HL-60/S4 treated with retinoic acid at 250 ng/mL for 4 days and 3 days (cell line): ENCODE data around the gene SLC12A9.
"Not testable (repeated sequence)": the region's sequence is repeated elsewhere in the genome, so short reads cannot be mapped to it uniquely, and the experiment has no call there.

ENCODE experiments used
- in situ Hi-C: fragments of 300-500 bp; cut with MboI; formaldehyde crosslinking; loops from 2 replicates; pipeline ENCODE4 v1.7.0; 2022; ENCODE audit warnings: low sequenced_read_pairs

The SLC12A9 gene, protein sequence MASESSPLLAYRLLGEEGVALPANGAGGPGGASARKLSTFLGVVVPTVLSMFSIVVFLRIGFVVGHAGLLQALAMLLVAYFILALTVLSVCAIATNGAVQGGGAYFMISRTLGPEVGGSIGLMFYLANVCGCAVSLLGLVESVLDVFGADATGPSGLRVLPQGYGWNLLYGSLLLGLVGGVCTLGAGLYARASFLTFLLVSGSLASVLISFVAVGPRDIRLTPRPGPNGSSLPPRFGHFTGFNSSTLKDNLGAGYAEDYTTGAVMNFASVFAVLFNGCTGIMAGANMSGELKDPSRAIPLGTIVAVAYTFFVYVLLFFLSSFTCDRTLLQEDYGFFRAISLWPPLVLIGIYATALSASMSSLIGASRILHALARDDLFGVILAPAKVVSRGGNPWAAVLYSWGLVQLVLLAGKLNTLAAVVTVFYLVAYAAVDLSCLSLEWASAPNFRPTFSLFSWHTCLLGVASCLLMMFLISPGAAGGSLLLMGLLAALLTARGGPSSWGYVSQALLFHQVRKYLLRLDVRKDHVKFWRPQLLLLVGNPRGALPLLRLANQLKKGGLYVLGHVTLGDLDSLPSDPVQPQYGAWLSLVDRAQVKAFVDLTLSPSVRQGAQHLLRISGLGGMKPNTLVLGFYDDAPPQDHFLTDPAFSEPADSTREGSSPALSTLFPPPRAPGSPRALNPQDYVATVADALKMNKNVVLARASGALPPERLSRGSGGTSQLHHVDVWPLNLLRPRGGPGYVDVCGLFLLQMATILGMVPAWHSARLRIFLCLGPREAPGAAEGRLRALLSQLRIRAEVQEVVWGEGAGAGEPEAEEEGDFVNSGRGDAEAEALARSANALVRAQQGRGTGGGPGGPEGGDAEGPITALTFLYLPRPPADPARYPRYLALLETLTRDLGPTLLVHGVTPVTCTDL

DNA sequence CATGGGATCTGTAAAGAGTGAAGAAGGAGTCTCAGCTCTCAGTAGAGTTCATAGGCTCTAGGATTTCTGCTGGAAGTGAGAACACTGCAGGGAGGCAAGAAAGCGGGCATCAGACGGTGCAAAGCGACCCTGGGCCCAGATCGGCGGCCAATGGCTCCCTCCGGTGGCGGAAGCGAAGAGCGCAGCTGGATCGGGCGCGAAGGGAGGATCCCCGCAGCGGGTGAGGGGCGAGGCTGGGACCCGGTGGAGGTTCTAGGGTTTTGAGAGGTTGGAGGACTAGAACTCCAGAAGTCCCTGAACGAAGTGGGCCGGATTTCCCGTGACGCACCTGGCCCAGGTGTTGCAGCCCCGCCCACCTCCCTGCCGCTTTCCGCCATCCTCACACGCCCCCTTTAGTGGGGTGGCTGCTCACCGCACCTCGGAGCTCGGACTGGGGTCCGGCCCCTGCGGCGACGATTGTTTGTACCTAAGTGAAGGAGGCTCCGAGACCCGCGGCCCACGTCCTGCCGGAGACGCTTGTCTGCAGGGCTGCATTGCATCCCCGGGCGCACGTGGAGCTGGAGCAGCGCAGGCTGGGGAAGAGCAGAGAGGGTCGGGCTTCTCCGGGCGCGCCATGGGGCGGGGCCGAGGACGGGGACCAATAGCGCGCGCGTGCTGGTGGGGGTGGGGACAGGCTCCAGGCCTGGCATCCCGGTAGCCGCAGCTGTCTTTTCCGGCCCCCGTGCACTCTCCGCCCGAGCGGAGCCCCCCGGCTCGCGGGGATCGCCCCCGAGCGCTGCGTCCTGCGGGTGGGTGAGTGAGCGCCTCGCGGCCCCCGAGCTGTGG, at the start of gene SLC12A9:
SLC12A9 (plus strand) TSS at position 666 of the 825 bp plus-strand sequence. CDS start 1,485 bp downstream, outside the sequence.
- in situ Hi-C loops = no loop called here

DNA sequence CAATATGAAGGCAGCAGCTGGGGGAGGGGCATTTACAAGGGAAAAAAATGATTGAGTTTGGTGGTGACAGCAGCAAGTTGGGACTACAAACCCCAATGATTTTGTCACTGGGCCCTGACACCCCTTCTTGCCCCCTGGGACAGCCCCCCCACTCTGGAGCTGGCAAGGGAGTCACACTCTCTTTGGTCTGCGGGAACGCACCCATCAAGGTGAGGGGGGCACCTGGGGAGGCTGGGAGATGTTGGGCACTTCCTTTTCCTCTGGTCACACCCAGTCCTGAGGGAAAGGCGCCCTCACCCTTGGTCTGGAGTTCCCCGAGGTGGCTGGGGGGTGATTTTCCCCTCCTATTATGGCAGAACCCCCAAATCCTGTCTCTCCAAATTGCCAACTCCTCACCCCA, 49.6 kb upstream of the SLC12A9 start:
- in situ Hi-C loops = no loop called here

DNA sequence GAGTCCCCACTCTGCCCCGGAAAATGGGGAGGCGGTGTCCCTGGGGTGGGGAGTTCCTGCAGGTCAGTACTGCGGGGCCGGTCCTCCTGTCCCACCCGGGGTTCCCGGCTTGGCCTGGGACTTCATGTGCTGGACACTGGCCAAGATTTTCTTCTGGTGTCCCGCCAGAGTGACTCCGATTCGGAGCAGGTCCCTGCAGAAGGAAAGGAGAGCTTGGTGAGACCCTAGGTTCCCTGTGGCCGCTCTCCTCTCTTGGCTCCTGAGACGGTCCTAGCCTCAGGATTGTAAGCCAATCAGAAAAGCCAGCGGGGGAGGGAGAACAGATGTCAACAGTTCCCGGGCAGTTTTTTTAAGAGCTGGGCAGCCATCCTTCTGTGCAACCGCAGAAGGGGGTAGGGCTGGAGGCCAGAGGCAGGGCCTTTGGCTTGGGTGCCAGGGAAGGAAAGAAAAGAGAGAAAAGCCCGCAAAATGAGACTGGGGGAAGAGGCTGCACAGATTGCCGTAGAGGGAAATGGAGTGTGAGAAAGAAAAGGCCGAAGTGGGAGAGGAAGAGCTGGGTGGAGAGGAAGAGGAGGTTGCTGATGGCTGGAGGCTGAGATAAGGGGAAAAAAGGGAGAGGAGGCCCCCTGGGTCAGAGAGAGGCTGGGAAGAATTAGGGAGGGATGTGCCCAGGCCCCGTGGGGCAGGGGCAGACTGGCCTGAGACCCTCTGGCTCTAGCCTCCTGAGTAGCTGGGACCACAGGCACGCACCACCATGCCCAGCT, 48.9 kb upstream of the SLC12A9 start:
- in situ Hi-C loops = no loop called here

DNA sequence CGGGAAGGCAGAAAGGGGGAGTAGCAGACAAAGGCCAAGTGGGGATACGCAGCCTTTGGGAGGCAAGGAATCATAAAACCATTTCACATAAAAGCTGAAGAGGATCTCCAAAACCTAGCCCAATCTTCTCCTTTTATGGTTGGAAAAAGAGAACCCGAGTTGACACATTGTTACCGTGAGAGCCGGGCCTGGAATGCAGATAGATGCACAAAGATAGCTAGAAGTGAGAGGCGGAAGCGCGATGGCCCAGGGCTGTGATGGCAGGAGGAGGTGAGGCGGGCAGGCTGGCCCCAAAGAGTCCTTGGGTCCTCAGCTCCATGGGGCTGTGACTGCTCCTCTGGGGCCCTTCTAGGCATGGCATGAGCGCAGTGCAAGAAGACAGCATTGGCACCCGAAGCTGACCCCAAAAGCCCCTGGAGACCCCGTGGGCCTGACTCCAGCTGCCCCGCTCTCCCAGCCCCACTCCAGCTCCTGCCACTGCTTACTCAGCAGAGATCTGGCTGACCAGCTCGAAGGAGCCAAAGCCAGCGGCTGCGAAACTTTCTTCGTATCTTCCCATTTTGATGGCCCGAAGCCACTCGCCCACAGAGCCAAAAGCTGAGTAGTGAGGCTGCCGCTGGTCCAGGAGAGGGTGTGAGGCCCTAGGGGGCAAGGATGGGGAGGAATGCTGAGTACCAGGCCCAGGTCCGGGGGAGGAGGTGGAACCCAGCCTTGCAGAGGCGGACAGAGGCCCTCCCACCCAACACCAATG, 47.7 kb upstream of the SLC12A9 start:
- in situ Hi-C loops = no loop called here

DNA sequence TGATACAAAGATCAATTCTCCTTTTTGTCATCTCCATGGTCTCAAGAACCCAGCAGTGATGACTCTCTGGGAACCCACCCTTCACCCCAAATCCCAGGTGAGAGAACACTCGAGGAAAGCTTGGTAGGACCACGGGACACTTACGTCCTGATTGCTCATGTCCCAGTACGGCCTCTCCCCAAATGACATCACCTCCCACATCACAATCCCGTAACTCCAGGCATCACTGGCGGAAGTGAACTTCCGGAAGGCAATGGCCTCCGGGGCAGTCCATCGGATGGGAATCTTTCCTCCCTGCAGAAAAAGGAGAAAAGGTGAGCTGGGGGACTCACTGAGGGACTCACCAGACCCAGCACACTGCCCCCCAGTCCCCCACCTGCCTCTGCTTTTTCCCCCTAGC, 46.2 kb upstream of the SLC12A9 start:
- in situ Hi-C loops = no loop called here

DNA sequence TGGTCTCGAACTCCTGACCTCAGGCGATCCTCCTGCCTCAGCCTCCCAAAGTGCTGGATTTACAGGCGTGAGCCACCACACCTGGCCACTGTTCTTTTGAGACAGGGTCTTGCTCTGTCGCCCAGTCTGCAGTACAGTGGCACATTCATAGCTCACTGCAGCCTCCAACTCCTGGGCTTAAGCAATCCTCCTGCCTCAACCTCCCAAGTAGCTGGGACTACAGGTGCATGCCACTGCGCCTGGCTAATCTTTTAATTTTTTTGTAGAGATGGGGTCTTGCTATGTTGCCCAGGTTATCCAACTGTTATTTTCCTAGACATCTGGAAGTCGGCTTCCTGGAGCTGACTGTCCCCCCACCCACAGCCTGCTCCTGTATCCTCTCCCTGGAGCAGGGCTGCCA, 45.6 kb upstream of the SLC12A9 start:
- in situ Hi-C loops = not testable (repeated sequence)

DNA sequence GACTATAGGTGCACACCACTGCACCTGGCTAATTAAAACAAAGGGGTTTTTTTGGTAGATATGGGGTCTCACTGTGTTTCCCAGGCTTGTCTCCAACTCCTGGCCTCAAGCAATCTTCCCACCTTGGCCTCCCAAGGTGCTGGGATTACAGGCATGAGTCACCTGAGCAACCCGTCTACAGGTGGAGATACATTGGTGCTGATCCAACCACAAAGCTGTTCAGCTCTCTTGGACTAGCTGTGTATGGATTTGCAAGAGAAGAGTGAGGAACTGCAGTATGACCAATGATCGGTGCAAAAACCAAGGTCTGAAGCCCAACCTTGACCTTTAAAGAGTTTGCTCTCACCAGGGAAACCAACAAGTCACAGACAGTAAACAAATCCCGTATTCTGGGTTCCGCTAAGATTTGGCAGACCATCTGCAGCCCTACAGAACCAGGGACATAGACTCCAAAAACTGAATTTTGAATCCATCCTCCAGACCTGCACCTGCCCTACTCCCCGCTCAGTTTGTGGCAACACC, 44.1 kb upstream of the SLC12A9 start:
- in situ Hi-C loops = no loop called here

DNA sequence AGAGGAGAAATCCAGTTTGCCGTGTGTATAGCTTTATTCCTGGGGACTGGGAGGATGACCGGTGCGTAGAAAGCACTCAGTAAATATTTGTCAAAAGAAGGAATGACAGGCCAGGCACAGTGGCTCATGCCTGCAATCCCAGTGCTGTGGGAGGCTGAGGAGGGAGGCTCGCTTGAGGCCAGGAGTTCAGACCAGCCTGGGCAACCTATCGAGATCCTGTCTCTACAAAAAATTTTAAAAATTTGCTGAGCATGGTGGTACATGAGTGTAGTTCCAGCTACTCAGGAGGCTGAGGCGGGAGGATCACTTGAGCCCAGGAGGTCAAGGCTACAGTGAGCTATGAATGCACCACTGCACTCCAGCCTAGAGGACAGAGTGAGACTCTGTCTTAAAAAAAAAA, 41.0 kb upstream of the SLC12A9 start:
- in situ Hi-C loops = no loop called here

DNA sequence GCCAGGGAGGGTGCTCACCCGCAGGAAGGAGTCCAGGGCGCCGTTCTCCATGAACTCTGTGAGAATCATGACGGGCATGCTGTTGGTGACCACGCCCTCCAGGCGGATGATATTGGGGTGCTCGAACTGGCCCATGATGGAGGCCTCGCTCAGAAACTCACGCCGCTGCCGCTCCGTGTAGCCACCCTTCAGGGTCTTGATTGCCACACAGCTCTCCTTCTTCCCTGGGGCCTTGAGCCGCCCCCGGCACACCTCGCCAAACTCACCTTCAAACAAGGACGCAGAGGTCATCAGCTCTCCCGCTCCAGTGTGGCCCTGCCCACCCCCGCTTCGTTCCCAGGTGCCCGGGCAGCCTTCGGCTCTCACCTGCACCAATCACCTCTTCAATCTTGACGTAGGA, 39.8 kb upstream of the SLC12A9 start:
- in situ Hi-C loops = no loop called here

DNA sequence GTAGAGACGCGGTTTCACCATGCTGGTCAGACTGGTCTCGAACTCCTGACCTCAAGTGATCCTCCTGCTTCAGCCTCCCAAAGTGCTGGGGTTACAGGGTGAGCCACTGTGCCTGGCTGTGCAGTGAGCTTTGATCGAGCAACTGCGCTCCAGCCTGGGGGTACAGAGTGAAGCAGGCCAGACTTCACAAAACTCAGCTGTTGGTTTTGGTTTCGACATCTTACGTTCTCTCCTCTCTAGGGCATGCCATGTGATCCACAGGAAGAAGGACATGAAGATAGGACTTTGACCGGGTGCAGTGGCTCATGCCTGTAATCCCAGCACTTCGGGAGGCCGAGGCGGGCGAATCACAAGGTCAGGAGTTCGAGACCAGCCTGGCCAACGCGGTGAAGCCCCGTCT, 36.0 kb upstream of the SLC12A9 start:
- in situ Hi-C loops = not testable (repeated sequence)

DNA sequence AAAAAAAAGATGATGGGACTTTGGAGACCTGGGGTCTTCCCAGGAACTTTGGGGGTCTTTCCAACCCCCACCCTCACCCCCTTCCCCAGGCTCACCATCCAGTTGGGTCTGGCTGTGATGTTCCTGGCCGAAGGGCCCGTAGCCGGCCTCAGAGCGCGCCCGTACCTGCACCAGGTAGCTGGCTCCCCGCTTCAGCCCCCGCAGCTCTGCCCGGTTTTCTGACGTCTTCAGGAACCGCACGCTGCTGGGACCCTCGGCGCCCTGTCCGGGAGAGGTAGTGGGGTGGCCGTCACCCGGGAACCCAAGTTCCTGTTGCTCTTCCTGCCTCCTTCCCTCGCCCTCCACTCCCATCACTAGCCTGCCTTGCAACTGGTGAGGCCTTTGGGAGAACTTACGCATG, 35.4 kb upstream of the SLC12A9 start:
- in situ Hi-C loops = no loop called here

DNA sequence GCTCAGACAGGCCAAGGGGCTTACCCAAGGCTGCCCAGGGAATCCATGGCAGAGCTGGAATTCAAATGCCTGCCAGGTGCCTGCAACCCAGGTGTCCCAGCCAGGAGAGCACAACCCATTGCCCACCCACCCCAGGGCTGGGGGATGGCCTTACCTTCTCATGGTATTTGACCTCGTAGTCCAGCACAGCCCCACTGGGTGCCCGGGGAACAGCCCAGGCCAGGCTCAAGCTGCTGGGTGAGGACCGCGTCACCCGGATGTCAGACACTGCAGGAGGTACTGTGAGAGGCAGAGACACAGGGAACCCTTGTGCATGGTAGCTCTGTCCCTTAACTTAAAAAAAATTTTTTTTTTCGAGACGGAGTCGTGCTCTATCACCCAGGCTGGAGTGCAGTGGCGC, 34.1 kb upstream of the SLC12A9 start:
- in situ Hi-C loops = no loop called here

DNA sequence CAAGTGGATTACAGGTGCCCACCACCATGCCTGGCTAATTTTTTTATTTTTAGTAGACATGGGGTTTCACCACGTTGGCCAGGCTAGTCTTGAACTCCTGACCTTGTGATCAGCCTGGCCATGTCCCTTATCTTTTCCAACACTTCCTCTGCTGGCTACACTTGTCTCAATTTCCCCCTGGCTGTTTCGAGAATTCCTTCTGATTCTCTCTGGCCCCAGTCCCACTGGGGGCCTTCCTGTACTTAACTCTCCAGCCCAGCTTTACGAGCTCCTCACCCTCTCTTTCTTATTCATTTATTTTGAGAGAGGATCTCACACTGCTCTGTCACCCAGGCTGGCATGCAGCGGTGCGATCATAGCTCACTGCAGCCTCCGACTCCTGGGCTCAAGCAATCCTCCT, 33.7 kb upstream of the SLC12A9 start:
- in situ Hi-C loops = no loop called here

DNA sequence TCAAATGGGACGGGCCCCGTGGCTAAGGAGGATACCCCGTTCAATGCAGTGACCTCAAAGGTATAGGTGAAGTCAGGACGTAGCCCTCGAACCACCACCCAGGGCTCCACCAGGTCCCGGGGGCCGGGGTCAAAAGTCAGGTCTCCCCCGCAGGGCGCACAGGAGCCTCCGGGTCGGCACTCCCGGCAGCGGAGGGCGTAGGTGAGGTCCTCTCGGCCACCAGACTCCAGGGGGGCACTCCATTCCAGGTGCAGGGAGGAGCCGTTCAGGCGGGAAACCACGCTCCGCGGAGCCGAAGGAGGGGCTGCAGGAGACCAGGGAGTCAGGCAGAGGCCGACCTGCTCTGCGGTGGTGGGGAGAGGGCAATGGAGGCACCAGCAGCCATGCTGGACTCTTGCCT, 32.9 kb upstream of the SLC12A9 start:
- in situ Hi-C loops = no loop called here

DNA sequence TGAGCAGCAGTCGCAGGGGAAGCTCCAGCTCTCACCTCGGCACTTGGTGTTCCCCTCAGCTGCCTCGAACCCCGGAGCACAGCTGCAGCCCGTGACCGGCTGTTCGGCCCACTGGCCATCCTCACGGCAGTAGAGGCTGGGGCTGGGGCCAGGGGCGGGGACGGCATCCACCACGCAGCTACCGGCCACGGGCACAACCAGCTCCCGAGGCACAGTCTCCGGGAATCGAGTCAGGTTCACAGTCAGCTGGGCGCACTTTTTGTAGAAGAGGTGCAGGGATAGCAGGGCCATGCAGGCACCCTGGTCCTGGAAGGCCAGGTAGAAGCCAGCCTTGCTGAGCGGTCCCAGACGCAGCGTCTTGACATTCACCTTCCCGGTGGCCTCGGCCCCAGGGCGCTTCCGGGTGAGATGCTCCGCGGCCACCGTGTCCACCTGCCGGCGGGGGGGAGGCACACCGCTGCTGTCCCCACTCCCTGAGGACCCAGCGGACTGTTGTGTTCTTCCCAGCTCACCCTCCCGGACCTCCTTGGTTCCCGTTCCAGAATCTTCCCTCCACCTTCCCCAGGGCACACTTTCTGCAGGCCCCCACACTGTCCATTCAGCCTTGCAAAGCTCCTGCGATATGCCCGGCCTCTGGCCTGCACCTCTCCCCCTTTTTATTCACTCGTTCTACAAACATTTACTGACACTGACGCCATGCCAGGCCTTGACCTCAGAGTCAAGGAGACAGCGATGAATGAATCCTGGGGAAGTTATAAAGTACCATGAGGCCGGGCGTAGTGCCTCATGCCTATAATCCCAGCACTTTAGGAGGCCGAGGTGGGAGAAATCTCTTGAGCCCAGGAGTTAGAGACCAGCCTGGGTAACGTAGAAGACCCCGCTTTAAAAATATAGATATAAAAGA, 30.0 kb upstream of the SLC12A9 start:
- in situ Hi-C loops = no loop called here

DNA sequence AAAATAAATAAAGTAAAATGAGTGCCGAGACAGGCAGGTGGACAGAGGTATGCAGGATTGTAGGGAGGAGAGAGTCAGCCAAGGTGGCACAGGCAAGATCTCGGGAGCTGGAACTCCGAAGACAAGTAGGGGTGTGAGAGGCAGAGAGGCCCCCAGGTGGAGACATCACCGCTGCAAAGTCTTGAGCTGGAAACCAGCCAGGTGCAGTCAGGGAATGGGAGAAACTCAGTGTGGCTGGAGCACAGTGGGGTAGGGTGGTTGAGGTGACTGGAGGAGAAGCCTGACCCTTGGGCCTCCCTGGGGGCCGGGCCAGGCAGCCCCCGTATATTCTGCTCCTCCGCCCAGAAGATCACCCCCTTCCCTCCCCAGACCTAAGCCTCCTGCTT, 29.4 kb upstream of the SLC12A9 start:
- in situ Hi-C loops = no loop called here

DNA sequence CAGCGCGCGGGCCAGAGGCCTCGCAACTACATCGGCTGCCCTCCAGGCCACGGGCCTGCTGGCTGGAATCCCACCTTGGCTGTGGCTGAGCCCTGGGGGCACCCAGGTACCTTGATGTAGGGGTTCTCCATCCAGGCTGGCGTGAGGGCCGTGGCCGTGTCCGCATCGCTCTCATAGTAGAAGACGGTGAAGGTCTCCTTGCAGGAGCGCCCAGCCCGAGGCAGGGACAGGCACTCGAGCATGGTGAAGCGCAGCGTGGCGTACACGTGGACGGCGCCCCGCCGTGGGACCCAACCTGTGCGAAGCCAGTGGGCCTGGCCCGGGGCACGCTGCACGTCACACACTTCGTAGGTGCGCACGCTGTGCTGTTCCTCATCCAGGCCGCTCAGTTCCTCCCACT, 29.0 kb upstream of the SLC12A9 start:
- in situ Hi-C loops = no loop called here

DNA sequence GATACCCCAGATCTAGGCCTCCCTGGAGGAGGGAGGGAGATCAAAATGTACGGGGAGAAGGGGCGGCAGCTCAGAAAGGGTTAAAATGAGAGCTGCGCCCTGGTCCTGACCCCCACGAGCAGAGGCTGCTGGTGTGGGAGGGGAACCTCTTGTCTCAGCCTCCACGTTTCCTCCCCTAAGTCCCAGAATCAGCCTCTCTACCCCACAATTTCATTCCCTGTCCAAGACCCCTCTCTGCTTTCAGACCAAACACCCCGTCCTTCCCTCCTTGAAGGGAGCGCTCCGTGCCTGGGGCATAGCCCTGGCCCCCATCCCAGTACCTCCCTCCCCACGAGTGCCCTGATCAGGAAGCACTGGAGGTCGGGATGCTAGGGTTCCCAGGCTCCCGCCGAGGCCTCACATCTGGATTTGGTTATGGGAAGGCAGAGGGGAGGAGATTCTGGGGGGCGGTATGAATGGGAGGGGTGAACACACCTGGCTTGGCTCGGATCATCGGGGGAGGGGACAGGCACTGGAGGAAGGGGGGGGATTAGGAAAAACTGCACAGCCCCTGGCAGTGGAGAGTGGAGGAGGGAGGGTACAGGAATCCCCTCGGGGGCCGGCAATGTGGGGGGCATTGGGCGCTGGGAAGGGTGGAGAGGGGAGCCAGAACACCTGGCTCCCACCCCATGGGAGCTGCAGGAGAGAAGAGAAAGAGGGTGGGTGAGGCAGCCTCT, 27.9 kb upstream of the SLC12A9 start:
- in situ Hi-C loops = no loop called here
